ENCODE measurements around the gene SHISA9.

GRCh38 chr16:13080531-13080930 lies 179.1 kb downstream of the SHISA9 start:
- TF ChIP-seq CTCF (conservative IDR thresholded peaks at IDR 0.05; ENCODE audit: low read depth, low read length) (no peak), EZH2phosphoT487 (IDR thresholded peaks at IDR 0.05; ENCODE audit: borderline replicate concordance, low read length) (no peak), EZH2 (IDR thresholded peaks at IDR 0.05; ENCODE audit: low read length, unreplicated experiment) (no peak)
